GM19023 (cell line): ENCODE results near the gene MRPL18.
"Not testable (repeated sequence)": the region's sequence is repeated elsewhere in the genome, so short reads cannot be mapped to it uniquely, and the experiment has no call there.

ENCODE experiments used
- ATAC-seq: cut with Tn5 transposase; IDR thresholded peaks from one replicate; pipeline ENCODE4 v1.9.1; 2021; ENCODE audit warnings: mild to moderate bottlenecking, moderate library complexity; ENCODE audit not compliant: unreplicated experiment

MRPL18 gene

DNA sequence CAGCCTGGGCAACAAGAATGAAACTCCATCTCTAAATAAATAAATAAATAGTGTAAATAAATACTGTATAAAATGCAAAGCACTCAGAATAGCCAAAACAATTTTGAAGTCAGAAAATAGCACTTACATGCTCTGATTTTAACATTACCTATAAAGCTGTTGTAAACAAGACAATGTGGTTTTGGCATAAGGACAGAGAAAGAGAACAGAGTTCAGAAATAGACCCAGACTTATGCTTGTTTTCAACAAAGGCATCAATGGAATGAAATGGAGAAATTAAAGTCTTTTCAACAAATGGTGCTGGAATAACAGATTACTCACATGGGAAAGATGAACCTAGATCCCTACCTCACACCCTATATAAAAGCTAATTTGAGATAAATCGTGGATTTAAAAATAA, 18.1 kb upstream of the MRPL18 start:
- no peak for ATAC-seq

DNA sequence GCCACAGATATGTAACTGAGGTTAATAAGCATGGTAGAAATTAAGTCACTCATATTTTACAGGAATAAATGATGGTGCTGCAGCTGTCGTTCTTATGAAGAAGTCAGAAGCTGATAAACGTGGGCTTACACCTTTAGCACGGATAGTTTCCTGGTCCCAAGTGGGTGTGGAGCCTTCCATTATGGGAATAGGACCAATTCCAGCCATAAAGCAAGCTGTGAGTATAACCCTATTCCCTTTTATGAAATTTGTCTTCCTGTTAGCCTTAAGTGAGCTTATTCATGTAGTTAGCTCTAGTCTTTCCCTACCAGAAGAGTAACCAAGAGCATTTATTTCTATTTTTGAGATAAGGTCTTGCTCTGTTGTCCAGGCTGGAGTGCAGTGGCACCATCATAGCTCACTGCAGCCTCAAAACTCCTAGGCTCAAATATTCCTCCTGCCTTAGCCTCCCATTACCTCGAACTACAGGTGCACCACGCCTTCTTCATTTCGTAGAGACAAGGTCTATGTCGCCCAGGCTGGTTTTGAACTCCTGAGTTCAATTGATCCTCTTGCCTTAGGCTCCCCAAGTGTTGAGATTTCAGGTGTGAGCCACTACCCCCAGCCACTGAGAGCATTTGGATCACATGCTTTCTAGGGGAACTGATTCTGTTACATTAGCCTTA, 12.9 kb upstream of the MRPL18 start:
- ATAC-seq = no peak

DNA sequence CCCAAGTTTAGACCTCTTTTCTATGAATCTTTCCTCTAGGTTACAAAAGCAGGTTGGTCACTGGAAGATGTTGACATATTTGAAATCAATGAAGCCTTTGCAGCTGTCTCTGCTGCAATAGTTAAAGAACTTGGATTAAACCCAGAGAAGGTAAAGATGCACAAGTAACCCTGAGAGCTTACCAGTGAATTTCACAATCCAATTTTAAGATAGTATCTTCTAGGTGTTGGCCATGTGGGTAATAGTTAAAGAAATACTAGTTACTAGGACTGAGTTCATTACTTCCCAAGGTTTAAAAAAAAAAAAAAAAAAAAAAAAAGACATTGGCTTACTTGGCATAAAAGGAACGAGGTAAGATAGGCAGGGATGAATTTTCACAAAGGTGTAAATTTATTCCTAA, 12.1 kb upstream of the MRPL18 start:
- no peak for ATAC-seq

DNA sequence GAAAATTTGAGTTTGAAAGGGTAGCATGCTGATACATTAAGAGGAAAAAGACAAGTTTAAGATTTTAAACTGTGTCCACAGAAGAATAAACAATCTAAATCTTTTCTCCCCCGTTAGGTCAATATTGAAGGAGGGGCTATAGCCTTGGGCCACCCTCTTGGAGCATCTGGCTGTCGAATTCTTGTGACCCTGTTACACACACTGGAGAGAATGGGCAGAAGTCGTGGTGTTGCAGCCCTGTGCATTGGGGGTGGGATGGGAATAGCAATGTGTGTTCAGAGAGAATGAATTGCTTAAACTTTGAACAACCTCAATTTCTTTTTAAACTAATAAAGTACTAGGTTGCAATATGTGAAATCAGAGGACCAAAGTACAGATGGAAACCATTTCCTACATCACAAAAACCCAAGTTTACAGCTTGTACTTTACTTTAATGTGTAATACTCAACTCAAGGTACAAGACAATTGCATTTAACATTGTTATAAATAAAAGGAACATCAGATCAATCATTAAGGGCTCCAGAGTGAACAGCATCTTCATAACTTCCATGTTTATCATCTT, 11.6 kb upstream of the MRPL18 start:
- no peak for ATAC-seq

DNA sequence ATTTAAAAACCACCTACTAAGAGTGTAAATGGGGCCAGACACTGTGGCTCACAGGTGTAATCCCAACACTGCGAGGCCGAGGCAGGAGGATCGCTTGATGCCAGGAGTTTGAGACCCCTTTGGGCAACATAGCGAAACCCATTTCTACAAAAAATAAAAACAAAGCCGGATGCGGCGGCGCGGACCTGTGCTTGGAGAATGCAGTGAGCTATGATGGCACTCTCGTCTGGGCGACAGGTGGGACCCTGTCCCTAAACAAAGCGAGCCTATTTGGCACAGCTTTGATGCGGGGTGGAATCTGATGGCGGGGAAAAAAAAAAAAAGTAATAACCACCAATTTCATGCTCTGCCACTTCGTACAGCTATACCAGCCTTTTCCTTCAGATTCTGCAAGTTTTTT, 2.0 kb upstream of the MRPL18 start:
- ATAC-seq = no peak

DNA sequence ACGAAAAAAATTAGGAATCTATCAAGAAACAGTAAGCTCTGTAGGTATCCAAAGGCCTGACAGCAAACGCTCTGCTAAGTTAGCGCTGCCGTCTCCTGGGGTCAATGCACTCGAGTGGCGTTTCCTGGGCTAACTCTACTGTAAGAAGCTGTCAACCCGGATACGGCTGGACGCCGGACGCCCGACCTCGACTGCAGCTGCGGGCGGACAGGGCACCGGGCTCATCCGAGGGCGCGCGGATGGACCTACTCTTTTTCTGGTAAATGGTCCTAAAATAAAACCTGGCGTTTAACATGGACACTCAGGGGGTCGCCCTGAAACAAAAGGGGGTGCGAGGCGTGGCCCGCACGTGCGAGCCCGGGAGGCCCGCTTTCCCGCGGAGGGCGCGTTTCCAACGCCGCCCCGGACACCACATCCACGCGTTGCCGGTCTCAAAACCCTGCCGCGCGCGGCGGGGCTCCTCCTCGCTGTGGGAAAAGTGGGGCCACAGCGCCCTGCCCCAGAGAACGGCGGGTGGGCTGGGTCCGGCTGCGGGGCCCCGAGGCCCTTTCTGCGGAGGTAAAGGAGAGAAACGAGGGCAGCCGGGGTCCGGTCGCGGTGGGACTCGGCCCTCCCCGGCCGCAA, 1.4 kb upstream of the MRPL18 start:
- ATAC-seq = no peak

DNA sequence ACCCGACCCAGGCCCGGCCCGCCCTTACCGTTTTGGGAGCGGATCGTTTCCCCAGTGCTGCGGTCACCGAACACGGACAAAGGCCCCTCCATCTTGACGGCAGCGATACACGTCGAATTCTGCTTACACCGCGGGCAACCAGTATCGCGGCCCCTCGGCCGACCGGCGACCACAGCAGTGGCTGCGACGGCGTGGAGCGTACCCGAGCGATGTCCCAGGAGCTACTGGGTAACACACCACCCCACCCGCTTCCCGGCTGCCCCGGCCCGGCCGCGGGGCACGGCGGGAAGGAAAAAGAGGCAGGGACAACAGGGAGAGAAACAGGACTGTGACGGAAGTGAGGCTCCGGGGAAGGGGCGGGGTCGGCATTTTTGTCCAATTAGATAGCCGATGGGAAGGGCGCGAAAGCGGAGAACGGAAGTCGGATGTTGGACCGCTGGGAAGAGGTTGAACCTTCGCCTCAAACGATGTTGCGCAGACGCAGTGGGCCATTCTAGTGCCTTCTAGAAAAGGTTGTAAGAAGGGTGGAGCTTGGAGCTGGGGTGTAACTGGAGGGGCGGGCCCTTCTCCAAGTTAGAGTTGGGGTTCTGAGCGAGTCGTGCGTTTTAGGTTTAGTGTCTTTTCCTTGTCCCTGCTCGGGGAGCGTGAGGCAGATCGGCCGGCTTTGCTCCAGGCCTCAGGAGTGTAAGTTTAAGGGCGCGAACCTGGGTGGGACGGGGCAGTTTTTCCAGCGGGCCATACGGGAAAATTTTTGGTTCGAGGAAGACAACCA, 704 bp upstream of the MRPL18 start, which contains the start of gene TCP1:
TSS of gene TCP1 (minus strand) at position 226 of the 772 bp plus-strand sequence. CDS start at position 92, 134 bp downstream.
- ATAC-seq = peak; percentile 79

DNA sequence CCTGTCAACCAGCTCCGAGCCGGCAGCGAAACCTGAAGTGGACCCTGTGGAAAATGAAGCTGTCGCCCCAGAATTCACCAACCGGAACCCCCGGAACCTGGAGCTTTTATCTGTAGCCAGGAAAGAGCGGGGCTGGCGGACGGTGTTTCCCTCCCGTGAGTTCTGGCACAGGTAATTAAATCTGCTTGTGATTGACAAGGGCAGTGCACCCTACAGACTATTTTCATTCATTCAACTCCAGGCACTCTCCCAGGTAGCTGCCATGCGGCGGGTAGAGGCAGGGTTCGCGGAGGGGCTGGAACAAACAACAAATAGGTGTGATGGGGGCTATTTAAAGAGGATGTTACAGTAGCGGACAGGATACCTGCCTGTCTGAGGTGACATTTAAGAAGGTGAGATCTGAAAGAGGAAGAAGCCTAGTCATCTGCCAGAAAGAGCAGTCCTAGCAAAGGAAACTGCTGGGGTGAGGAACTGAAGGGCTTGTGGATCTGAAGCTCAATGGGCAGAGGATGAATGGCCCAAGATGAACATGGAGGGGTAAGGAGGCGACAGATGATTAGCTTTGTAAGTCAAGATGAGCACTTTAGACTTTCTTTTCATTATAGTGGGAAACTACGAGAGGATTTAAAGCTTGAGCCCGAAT, 810 bp downstream of the MRPL18 start:
- no peak for ATAC-seq

DNA sequence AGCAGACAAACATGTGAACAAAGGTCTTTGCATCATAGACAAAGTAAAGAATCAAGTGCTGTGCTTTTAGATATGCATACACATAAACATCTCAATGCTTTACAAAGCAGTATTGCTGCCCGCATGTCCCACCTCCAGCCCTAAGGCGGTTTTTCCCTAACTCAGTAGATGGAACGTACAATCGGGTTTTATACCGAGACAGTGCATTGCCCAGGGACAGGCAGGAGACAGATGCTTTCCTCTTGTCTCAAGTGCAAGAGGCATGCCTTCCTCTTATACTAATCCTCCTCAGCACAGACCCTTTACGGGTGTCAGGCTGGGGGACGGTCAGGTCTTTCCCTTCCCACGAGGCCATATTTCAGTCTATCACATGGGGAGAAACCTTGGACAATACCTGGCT, 4.7 kb downstream of the MRPL18 start:
- ATAC-seq = not testable (repeated sequence)

DNA sequence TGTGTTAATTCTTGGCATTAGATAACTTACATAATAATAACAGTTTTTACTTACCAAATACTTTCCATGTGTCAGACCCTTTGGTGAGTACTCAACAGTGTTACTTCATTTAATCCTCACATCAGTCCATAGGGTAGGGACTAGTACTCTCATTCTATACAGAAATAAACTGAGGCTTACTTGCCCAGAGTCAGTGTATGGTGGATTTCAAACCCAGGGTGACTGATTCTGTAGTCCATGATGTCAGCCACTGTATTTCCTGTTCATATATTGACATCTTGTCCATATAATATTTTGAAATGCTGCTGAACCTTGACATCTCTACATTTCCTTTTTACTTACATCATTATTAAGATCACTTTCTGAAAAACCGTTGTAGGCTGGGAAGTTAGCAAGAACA, 7.3 kb downstream of the MRPL18 start:
- ATAC-seq = no peak

DNA sequence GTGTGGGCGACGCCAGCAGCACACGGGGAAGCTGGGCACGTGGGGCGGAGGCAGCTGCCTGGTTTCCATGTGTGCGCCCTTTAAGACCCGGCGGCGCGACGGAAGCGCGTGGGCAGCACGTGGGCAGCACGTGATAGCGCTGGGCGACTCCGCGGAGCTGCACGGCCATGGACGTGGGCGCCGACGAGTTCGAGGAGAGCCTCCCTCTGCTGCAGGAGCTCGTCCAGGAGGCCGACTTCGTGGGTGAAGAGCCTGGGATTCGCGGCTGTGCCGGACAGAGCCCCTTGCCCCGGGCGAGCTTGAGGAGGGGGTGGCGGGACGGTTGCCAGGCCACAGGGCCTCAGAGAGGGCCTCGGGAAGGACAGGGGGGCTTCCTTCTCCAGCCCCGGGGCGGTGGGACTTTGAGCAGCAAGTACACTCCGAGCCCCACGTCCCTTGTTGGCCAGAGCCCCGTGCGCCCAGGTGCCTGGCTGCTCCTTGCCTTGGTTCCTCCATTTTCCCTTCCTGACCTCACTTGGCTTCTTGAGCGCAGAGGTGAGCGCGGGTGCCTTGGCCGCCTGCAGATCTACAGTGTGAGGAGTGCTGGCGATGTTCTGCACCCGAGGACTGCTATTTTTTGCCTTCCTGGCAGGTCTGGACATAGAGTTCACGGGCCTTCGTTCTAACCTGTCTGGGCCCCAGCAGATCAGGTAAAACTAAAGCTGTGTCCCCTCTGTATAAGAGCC, 10.0 kb downstream of the MRPL18 start, which contains the start of gene PNLDC1:
TSS of gene PNLDC1 (plus strand) at position 136 of the 725 bp plus-strand sequence. CDS start at position 168, 32 bp downstream.
- ATAC-seq = no peak

DNA sequence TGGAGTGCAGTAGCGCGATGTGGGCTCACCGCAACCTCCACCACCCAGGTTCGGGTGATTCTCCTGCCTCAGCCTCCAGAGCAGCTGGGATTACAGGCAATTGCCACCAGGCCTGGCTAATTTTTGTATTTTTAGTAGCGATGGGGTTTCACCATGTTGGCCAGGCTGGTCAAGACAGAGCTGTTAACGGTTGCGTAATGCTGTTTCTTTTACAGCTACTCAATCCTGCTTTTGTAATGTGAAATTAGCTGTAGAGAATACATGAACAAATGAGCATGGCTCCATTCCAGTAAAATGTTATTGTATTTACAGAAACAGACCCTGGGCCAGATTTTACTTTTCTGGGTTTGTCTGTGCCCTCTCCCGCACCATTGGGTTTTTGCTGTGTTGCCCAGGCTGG, 11.7 kb downstream of the MRPL18 start:
- ATAC-seq = no peak

DNA sequence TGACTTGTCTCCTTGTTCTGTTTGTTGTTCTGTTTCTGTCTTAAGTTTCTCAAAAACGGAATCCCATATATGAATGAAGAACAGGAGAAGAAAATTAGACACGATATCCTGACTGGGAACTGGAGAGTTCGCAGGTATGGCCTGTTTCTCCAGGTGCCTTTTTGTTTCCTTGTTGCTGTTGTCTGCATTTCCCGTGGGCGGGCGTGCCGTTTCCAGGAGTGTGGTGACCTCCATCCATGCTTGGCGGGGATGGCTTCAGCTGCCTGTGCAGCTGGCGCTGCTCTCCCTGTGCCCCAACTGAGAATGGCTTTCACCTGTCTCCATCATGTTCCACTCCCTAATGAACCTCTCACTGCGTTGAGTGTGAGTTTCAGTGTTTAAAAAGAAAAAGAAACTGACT, 14.2 kb downstream of the MRPL18 start:
- ATAC-seq = no peak

DNA sequence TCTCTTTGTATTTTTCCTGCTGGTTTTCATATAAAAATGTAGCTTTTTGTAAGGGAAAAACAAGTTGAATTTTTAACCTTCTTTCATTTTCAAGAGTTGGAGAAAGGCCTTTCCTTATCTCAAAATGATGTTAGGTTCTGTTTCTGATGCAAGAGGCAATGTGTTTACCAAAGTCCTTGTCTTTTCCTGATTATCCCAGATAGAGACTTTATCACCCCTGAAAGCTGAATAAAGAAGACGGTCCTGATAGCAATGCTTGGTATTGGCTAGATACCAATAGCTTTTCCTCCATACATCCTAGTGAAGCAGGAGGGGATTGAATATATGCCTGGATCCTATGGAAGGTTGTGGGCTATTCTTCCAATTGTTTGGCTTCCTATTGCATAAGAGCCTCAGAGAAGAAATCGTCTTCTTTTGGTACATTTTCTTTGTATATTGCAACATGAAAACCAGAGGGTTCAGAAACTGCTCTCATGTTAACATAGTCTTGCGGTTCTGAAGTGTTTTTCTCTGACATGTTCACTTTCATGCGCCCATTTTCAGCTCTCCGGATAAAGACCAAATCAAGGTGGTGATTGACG, 15.3 kb downstream of the MRPL18 start:
- no peak for ATAC-seq

DNA sequence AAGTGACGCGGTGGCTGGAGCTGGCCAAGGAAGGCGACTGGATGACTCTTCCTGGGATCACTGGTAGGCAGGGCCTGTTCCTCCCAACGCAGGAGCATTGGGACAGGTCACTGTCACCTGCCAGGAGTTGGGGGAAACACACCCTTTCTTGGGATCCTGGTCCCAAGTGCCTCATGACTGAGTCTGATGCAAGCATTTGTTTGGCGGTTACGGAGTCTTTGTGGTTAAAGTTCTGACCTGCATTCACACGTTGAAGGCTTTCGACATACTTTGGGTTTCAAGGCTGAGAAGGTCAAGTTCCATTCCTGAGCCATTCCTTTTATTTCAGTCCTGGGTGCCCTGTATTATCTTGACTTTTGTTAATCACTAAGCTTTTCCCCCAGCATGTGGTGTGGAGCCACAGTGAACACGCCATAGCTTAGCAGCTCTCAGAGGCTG, 15.8 kb downstream of the MRPL18 start:
- no peak for ATAC-seq

DNA sequence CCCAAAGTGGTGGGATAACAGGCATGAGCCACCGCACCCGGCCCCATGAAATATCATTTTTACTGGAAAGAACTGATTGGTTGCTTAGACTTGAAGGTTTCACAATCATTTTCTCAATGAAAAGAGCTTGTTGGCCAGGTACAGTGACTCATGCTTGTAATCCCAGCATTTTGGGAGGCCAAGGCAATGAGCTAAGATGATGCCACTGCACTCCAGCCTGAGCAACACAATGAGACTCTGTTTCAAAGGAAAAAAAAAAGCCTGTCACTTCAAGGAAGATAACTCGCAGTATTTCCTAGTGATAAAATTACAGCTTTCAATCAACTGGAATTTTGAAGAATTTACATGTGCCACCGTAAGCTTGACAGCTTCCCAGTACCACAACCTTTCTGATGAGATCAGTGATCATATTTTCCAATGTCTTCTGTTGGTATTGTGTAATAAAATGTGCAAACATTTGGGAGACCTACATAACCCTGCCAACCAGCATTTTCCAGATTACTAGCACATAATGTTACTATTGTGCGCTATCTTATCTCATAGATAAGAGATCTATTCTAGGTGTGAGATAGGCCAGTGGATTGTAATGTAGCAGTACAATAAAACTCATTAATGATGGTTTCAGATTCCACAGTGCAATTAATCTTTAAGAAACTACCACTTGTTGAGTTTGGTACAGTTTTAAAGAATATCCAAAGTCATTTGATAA, 17.0 kb downstream of the MRPL18 start:
- ATAC-seq = no peak

DNA sequence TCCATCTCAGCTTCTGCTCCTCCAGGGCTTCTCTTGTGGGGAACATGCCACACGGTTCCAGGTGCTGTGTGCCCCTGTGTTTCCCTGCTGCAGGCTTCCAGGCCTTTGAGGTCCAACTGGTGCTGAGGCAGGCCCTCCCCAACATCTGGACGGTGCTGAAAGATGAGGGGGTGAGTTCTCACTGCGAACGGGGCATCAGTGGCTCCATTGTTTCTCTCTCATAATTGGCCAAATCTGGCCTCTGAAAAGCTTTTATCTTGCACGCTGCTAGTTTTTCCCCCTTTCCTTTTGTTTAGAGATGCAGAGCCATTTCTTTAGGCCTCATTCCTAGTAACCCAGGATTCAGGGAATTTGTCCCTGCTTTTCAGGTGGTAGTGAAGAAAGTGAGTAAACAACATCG, 18.4 kb downstream of the MRPL18 start:
- no peak for ATAC-seq

DNA sequence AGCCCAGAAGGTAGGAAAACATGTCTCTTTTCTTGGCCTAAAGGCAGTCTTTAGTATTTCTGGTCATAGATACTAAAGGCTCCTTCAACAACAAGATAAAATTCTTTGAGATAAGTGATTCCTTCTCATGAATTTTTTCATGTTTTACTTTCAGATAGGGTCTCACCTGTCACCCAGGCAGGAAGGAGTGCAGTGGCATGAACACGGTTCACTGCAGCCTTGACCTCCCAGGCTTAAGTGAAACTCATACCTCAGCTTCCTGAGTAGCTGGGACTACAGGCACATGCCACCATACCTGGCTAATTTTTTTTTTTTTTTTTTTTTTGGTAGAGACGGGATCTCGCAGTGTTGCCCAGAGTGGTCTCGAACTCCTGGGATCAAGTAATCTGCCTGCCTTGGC, 18.9 kb downstream of the MRPL18 start:
- ATAC-seq = no peak

DNA sequence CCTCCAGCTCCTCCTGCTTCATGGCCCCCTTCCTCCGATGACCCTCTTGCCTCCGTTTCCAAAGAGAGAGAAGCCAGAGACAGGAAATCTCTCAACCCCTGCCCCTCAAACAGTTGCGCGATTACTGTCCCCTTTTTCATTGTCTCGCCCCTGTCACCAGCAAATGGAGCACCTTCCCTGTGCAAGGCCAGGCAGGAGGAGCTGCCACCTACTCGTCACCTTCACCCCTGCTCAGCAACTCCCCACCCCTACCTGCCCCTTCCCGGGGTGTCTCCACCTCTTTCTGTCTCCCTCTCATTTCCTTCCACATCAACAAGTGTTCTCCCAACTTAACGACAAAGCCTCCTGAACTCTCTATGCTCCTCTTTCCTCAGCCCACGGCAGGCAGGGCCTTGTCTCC, 23.5 kb downstream of the MRPL18 start:
- no peak for ATAC-seq
